Suprapubic skin (tissue), 4 donors: ENCODE data around the gene ABCC3. TPM values are rescaled to one million over a fixed set of nuclear protein-coding genes. Genes with fewer than 3 reads are reported as not detected.

Experiments
- DNase-seq, 2 donors: peaks; one replicate each; pipeline ENCODE4 v3.0.0-alpha.2; 2019; ENCODE audit warnings: low spot score in 2 of 2
- H3K27ac ChIP-seq: fragments of 200-600 bp; sonication (generic); one replicate; pipeline ENCODE4 v1.5.1; 2019
- H3K27me3 ChIP-seq: fragments of 200-600 bp; sonication (generic); one replicate; pipeline ENCODE4 v1.5.1; 2019
- H3K36me3 ChIP-seq: fragments of 200-600 bp; sonication (generic); one replicate; pipeline ENCODE4 v1.5.1; 2019
- H3K4me1 ChIP-seq: fragments of 200-600 bp; sonication (generic); one replicate; pipeline ENCODE4 v1.5.1; 2019
- H3K4me3 ChIP-seq: fragments of 200-600 bp; sonication (generic); one replicate; pipeline ENCODE4 v1.5.1; 2019; ENCODE audit warnings: mild to moderate bottlenecking
- H3K9me3 ChIP-seq: fragments of 200-600 bp; sonication (generic); one replicate; pipeline ENCODE4 v1.5.1; 2019
- CTCF ChIP-seq, 2 donors: fragments of 200-600 bp in 1 of 2; fragments of 450-650 bp in 1 of 2; sonication (generic) in 1 of 2; IDR thresholded peaks; one replicate each; pipeline ENCODE4 v1.5.1; 2016 to 2019; ENCODE audit warnings: antibody characterized with exemption in 2 of 2, mild to moderate bottlenecking in 1 of 2, moderate library complexity in 1 of 2
- EP300 ChIP-seq: sonication (generic); formaldehyde crosslinking; IDR thresholded peaks from one replicate; pipeline ENCODE4 v1.6.1; 2017; ENCODE audit warnings: antibody characterized with exemption
- POLR2A ChIP-seq, 2 donors: fragments of 450-650 bp; IDR thresholded peaks; one replicate each; pipeline ENCODE4 v1.6.1; 2017; ENCODE audit warnings: antibody characterized with exemption in 2 of 2, mild to moderate bottlenecking in 2 of 2, moderate library complexity in 2 of 2
- POLR2AphosphoS5 ChIP-seq, 3 donors: sonication (generic); formaldehyde crosslinking; IDR thresholded peaks; one replicate each; pipeline ENCODE4 v1.6.1; 2017; ENCODE audit warnings: antibody characterized with exemption in 3 of 3
- WGBS: methylation state at CpG from one replicate; pipeline ENCODE4 v1.1.5; 2018; 5-methylcytosine and 5-hydroxymethylcytosine counted together
- total RNA-seq, 4 donors: library from RNA; depleted of rRNA; stranded (reverse); fragments of >200 nt; gene quantifications; one replicate each; pipeline ENCODE4 v1.1.0, GENCODE V29; 2016

The ABCC3 gene
- total RNA-seq, 4 donors from 2014 or later: 31.7 to 113 (median 36.2) TPM

GRCh38 chr17:50601823-50602375, 32.8 kb upstream of the ABCC3 start:
- H3K4me3 ChIP-seq: no peak overlapping the region
- H3K4me1 ChIP-seq: peaks cover 14% of the 10 kb centered on the region
- peaks cover 37% of the 10 kb centered on the region for H3K27me3 ChIP-seq
- TF ChIP-seq POLR2A (IDR thresholded peaks at IDR 0.05) (no peak), CTCF (IDR thresholded peaks at IDR 0.05) (no peak)
- DNase-seq: no peak
- H3K36me3 ChIP-seq: no peaks in the 10 kb centered on the region
- WGBS: 57% methylated on average over 13 of the region's 13 CpGs
- no peak overlapping the region for H3K27ac ChIP-seq
- H3K9me3 ChIP-seq: no peaks in the 10 kb centered on the region

GRCh38 chr17:50602836-50603235, 31.8 kb upstream of the ABCC3 start:
- TF ChIP-seq POLR2AphosphoS5 (IDR thresholded peaks at IDR 0.05) (no peak), POLR2A (IDR thresholded peaks at IDR 0.05) (no peak), EP300 (no peak), CTCF (IDR thresholded peaks at IDR 0.05) (no peak)
- H3K4me1 ChIP-seq: peaks cover 14% of the 10 kb centered on the region
- no peaks in the 10 kb centered on the region for H3K36me3 ChIP-seq
- no peak overlapping the region for H3K4me3 ChIP-seq
- no peak overlapping the region for H3K27ac ChIP-seq
- no CpG with 5 or more reads among the region's 18 CpGs for WGBS
- DNase-seq: no peak
- H3K9me3 ChIP-seq: no peaks in the 10 kb centered on the region
- peaks cover 37% of the 10 kb centered on the region for H3K27me3 ChIP-seq

DNA sequence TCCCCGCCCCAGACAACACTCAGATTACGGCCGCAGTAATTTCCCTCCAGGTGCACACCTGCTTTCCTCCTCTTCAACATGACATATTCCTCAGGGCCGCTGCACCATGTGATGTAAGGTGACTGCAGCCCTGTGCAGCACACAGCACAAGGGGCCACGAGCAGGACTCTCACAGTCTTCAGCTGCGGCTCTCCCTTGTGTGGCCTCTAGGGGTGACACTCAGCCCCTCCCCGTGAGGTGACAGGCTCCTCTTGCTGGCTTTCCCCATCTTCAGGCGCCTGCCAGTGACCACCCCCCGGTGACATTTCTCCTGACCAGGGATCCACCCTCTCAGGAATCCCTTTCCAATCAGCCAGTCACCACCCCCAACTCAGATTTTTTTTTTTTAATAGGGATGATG, 31.3 kb upstream of the ABCC3 start:
- Histone ChIP-seq H3K27me3 (peaks cover 40% of the 10 kb centered on the region), H3K9me3 (no peaks in the 10 kb centered on the region), H3K4me3 (no peak overlapping the region), H3K4me1 (peaks cover 14% of the 10 kb centered on the region), H3K36me3 (no peaks in the 10 kb centered on the region), H3K27ac (no peak overlapping the region)
- 56% methylated on average over 9 of the region's 9 CpGs for WGBS
- TF ChIP-seq EP300 (no peak), CTCF (IDR thresholded peaks at IDR 0.05) (peak in 1 of 2 donors; percentile 11), POLR2A (IDR thresholded peaks at IDR 0.05) (no peak), POLR2AphosphoS5 (IDR thresholded peaks at IDR 0.05) (no peak)
- no peak for DNase-seq

DNA sequence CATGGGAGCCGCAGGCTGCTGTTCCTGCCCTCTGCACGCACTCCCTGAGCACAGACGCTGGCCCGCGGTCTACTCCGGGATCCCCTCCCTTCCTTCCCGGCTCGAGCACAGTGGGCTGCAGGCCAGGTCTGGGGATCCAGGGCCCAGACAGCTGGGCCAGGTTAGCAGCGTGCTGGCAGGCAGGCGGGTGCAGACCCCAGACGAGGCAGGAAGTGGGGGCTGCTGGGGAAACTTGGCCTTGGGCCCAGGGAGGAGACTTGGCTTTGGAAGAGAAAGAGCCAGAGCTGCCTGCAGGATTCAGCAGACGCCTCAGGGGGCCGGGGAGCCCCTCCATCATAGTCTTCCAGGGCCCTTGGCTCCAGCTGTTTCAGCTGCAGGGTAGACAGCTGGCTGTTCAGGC, 30.2 kb upstream of the ABCC3 start:
- TF ChIP-seq POLR2AphosphoS5 (IDR thresholded peaks at IDR 0.05): no peak
- TF ChIP-seq CTCF (IDR thresholded peaks at IDR 0.05): no peak
- no peak for TF ChIP-seq EP300
- peaks cover 14% of the 10 kb centered on the region for H3K4me1 ChIP-seq
- peaks cover 52% of the 10 kb centered on the region for H3K27me3 ChIP-seq
- no peak overlapping the region for H3K27ac ChIP-seq
- DNase-seq: no peak
- WGBS: 4% methylated on average over 4 of the region's 13 CpGs
- H3K4me3 ChIP-seq: no peak overlapping the region
- no peaks in the 10 kb centered on the region for H3K9me3 ChIP-seq
- no peaks in the 10 kb centered on the region for H3K36me3 ChIP-seq

DNA sequence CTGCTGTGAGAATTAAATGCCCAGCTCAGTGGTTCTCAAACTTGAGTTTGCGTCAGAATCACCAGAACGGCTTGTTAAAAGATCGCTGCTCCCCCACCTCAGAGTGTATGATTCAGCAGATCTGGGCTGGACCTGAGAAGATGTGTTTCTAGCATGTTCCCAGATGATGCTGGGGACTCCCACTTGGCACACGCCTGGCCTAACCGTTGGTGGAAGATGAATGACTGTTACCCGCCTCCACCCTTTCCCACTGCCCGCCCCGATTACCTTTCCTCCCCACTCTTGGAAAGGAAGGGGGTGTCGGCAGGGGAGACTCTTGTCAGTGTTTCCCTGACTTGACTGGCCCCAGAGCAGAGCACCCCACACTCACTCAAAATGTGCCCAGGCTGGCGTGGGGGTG, 29.3 kb upstream of the ABCC3 start:
- no peak overlapping the region for H3K27ac ChIP-seq
- peaks cover 58% of the 10 kb centered on the region for H3K27me3 ChIP-seq
- H3K36me3 ChIP-seq: no peaks in the 10 kb centered on the region
- H3K4me3 ChIP-seq: no peak overlapping the region
- 55% methylated on average over 9 of the region's 10 CpGs for WGBS
- TF ChIP-seq POLR2AphosphoS5 (IDR thresholded peaks at IDR 0.05): no peak
- no peak for TF ChIP-seq EP300
- TF ChIP-seq POLR2A (IDR thresholded peaks at IDR 0.05): no peak
- TF ChIP-seq CTCF (IDR thresholded peaks at IDR 0.05): no peak
- no peak for DNase-seq
- peaks cover 14% of the 10 kb centered on the region for H3K4me1 ChIP-seq
- H3K9me3 ChIP-seq: no peaks in the 10 kb centered on the region
